NCI-H2107 (cell line): Measurements from ENCODE around the gene ZC3H6.
"Not testable (repeated sequence)": the region's sequence is repeated elsewhere in the genome, so short reads cannot be mapped to it uniquely, and the experiment has no call there.

Experiments used
- DNase-seq: peaks from one replicate; lab custom pipeline; 2025; lab: John Stamatoyannopoulos, UW

Gene ZC3H6

DNA sequence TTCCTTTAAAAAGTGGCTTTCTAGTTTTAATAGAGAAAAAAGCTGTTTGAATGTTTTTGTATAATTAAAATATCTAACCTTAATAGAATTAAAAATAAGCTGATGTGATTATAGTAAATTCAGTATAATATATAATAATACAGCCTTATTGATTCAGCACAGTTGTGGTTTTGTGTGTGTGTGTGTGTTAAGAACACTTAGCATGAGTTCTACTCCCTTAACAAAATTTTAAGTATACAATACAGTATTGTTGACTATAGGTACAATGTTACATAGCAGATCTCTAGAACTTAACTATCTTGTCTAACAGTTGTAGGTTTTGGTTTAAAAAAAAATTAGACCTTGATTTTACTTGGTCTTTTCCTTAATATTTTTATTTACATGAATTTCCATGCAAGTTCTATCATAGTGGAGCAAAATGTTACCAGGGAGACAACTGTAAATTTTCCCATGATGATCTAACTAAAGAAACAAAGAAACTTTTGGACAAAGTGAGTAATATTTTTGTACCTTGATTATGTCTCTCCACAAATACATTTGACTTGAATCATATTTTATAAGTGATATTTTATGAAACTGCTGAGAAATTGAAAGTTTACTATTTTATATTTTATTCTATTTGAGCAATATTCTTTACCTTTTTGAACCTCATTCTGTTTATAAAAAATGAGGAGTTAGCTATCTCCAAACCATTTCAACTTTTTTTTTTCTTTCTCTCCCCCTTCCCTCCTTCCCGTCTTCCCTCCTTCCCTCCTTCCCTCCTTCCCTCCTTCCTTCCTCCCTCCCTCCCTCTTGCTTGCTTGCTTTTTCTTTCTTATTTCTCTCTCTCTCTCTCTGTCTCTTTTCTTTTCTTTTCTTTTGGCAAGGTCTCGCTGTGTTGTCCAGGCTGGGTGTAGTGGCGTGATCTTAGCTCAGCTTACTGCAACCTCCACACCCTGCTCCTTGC lies 46.3 kb downstream of the ZC3H6 start:
- DNase-seq: no peak

DNA sequence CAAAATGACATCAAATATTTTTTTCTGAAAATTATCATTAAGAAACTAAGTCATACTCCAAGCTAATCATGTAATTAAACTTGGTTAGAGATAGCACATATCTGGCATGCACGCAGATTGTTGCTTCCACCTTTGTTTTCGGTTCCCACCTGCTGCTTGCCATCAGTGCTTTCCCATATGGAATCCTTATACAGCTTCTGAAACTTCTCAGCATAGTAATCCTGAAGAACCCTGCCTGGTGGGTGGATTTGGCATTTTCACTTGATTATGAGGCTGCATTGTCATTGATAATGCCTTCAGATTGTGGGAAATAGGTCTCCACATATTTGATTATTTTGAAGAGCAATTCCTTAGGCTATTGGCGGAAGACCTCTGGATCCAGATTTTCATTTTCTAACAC lies 47.5 kb downstream of the ZC3H6 start:
- no peak for DNase-seq

DNA sequence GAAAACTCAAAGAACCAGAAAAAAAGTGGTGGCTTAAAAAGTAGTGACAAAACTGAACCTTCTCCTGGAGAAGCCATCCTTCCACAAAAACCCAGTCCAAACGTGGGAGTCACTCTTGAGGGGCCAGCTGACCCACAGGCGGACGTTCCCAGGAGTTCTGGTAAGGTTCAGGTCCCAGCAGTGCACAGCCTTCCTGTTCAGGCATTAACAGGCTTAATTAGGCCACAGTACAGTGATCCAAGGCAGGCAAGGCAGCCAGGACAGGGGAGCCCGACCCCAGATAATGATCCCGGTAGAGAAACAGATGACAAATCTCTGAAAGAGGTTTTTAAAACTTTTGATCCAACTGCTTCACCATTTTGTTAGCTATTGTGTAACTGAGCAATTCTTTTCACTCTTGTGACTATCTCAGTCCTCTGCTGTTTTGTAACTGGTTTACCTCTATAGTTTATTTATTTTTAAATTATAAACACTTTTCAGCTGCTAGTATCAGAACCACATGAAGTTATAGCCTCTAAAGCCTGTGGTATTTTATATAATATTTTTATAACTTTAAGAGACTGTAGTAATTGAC lies 56.8 kb downstream of the ZC3H6 start:
- DNase-seq: no peak

DNA sequence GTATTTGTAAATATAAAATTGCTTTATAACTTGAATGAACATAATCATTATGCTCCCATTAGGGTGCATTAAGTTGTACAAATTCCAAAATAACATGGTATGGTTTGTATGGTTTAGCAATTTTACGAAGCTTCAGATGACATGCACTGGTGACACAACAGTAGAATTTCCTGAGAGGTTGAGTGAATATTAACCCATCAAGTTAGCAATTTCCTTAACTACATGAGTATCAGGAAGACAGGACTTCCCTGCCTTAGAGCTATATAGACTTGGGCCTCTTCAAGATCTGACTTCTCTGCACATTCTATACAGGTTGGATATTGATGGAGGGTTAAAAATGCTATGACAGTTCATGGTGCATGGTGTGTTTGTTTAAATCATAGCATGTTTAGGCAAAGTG lies 60.2 kb downstream of the ZC3H6 start:
- no peak for DNase-seq

DNA sequence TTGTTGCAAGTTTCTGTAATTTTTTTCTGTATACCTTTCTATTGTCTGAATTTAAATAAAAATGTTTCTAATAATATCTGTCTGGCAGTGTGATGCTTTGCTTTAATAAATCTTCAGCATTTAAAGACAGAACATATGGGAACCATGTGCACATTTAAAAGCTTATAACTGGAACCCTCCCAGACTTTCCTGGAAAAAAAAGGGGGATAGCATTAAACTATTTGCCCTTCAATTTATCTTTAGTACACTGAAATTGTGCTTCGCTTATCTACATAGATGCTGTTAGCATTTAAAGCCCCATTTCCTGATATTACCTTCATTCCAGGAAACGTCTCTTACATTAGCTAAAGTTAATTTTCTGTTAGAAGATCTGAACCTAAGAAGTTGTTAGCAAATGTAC lies 64.6 kb downstream of the ZC3H6 start:
- no peak for DNase-seq

DNA sequence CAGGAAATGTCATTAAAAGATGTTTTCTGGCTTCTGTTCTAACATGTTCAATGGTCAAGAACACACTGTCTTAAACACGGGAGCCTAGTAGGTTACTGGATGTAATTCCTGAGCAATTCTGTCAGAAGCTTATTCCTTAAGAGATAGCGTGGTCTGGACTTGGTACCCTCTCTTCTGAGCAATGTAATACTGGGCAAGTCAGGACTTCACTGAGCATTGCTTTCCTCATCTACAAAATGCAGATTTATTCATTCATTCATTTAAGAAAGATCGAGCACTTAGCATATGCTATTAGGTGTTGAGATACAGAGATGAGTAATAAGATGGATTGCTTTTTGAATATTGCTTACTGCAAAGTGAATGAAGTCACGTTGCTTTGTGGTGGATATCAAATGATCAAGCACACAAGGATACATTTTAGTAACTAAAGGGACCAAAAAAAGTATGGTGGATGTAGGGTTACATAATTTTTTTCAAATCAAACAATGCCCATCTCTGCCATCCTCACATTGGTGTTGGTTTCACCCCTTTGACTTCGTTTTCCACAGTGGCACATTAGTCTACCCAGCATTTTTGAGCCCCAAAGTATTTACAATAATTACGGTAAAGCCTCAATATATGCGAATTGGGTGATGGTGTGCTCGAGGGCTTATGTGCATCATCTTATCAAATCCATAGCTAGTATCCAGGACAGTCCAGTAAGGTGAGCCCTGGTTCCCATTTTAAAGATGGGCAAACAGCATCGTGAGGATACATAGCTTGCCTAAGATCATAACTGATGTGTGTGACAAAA lies 65.3 kb downstream of the ZC3H6 start:
- DNase-seq: no peak

DNA sequence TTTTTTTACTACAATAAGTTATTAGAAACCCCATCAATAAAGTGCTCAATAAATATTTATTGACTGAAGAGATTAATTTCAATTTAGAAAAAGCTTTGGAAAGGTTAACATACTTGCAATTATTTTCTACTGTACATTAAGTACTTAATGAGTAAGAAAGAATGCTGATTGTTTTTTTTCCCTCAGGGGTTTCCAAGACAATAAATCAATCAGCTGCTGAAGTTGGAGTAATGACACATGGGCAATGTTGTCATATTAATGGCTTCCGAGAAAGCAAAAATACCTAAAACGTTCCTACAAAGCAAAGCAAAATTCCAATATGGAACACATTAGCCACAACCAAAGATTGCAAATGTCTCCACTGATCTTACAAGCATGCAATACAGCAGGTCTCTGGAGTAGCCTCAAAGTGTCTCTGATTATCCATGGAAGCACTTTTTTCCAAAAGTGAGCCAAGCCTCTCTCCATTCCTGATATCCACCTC lies 66.7 kb downstream of the ZC3H6 start:
- no peak for DNase-seq

DNA sequence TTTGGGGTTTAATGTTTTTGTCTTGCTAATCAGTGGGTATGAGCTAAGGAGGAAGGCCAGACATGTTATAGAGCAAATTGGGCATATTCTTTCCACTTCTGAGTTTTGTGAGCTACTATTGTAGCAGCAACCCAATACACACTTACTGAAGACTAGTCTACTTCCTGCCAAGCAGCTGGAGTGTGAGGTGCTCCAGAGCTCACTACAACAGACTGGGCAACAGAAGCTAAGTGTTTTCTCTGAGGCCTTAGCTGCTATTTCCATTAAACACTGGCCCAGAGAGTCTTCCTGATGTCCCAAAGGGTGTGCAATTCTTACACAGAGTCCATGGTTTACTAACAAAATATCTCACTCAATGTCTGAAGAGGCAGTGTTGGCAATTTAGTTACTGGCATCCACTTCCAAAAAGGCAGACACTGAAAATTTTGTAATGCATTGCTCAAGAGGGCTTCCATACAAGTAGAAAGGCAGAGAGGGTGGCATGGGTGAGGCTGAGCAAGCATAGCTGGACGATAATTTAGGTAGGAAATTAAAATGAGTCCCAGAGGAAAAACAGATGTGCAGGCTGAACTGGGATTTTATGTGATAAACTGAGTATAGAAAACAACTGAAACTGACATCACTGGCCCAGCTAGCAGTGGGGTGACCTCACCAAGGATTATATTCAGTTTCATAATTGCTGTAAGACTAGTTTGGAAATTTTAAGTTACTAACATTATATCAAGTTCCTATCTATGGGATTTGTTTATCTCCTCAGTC lies 68.6 kb downstream of the ZC3H6 start:
- no peak for DNase-seq

DNA sequence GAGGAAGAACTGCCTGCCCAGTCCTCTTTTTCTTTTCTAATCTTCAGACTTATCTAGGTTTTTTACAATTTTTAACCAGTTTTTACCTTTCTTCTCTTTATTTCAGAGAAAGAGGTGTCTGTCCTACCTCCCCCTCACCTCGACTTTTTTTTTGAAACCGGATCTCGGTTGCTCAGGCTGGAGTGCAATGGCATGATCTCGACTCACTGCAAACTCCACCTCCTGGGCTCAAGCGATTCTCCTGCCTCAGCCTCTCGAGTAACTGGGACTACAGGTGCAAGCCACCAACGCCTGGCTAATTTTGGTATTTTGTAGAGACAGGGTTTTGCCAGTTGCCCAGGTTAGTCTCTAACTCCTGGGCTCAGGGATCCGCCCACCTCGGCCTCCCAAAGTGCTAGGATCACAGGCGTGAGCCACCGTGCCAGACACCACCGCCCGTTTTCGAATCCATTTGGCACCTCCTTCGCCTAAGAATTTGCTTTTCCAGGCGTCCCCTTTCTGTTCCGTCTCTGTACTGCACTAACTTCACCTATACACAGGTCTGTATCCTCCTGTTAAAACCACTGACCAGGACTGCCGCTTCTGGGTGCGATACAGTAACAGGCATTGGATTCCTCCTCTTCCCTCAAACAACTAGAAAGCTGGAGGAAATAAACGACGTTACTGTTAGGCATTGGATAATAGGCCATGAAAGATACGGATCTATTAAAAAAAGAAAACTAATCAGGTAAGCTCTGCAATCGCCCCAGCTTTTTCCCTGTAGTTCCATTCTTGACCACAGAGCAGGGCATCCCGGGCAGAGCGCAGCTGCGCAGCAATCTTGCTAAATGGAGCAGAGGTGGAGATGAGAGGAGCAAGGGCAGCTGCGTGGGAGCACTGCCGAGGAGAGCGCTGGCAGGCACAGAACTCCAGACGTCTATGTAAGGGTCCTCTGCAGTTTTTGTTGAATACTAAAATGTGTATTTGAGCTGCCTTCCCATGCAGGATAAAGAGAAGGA lies 69.9 kb downstream of the ZC3H6 start:
- no peak for DNase-seq

DNA sequence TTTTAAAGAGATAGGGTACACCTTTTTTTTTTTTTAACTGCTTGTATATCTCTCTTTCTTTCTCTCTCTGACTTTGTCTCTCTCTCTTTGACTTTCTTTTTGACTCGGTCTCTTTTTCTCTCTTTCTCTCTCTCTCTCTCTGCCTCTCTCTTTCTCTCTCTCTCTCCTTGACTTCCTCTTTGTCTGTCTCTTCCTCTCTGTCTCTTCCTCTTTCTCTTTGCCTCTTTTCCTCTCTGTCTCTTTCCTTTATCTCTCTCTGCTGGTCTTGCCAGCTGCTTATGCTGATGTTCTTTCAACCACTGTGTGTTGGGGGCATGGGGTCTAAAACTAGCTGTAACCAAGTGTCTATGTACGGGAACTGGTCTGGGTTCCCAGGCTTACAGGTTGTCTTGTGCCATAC lies 76.9 kb downstream of the ZC3H6 start:
- DNase-seq: not testable (repeated sequence)

DNA sequence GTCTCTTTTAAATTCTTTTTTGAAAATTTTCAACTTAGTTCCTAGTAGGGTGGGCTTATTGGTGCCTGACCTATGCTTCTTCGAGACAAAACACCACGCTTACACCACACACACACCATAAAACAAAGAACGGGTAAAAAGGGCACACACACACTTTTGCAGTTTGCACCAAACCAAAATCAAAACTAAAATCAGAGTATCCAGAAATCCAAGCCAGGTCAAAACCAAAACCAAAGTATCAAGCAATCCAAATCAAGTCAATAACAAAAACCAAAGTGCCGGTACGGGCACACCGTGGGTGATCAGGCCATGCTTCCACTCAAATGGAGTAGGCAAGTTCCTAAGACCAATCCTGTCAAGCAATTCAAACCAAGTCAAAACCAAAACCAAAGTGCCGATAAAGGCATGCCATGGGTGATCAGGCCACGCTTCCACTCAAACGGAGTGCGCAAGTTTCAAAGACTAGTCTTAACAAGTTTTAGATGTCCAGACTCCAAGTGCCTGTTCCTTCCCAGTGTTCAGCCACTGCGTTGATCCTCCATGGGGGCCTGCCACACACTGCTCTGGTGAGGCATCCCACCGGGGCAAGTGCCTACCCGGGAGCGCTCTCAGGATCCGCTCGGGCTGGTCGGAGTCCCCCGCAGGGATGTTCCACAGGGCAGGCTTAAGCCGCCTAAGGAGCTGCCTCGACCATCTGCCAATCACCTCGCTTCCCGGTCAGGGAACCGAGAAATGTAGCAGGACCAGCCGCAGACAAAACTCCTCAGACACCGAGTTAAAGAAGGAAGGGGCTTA lies 77.6 kb downstream of the ZC3H6 start:
- DNase-seq: not testable (repeated sequence)

DNA sequence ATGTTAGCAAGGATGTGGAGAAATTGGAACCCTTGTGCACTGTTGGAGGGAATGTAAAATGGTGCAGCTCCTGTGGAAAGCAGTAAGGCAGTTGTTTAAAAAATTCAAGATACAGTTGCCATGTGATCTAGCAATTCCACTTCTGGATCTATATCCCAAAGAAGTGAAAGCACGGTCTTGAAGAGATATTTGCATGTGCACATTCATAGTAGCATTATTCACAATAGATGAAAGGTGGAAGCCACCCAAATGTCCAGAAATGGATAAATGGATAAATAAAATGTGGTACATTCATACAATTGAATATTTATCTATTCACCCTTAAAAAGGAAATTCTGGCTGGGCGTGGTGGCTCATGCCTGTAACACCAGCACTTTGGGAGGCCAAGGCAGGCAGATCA lies 78.9 kb downstream of the ZC3H6 start:
- DNase-seq: not testable (repeated sequence)

DNA sequence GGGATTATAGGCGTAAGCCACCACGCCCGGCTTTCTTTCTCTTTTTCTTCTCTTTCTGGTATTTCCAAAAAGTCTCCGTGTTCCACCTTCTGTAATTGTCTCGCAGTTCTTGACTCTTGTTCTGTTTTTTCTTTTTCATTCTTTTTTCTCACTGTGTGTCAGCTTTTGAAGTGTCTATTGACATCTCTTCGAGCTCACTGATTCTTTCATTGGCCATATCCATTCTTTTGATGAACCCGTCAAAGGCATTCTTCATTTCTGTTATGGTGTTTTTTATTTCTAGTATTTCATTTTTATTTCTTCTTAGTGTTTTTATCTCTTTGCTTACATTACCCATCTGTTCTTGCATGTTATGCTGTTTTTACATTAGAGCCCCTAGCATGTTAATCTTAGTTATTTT lies 84.7 kb downstream of the ZC3H6 start:
- DNase-seq: not testable (repeated sequence)
